ENCODE results near the gene RAB5A. TPM values are rescaled to one million over a fixed set of nuclear protein-coding genes. Genes with fewer than 3 reads are reported as not detected.
"Not testable (repeated sequence)": the region's sequence is repeated elsewhere in the genome, so short reads cannot be mapped to it uniquely, and the experiment has no call there.

The RAB5A gene
- polyA plus RNA-seq, 4 donors: 27.6 to 55.7 (median 41.4) TPM

GRCh38 chr3:19994796-19995195 is 47.9 kb downstream of the RAB5A start:
- Histone ChIP-seq H3K27ac (ENCODE audit: low read depth in 1 of 3, low read length in 2 of 3) (no peak overlapping the region), H3K4me3 (ENCODE audit: low read depth in 1 of 3, low read length in 3 of 3) (no peak overlapping the region), H3K9me3 (ENCODE audit: control insufficient read depth in 2 of 2, insufficient read depth in 1 of 2, low read depth in 1 of 2, low read length in 1 of 2) (no peaks in the 10 kb centered on the region), H3K4me1 (ENCODE audit: control insufficient read depth in 3 of 3, insufficient read depth in 2 of 3, low read depth in 1 of 3, low read length in 2 of 3) (no peaks in the 10 kb centered on the region), H3K36me3 (ENCODE audit: control insufficient read depth in 3 of 3, insufficient read depth in 2 of 3, low read depth in 1 of 3, low read length in 3 of 3) (no peaks in the 10 kb centered on the region), H3K27me3 (ENCODE audit: control insufficient read depth in 3 of 3, insufficient read depth in 3 of 3, low read length in 3 of 3) (no peaks in the 10 kb centered on the region)
- FAIRE-seq (no peak), DNase-seq (no peak)
- 87 to 97% (median 91%) methylated on average over 2 of the region's 2 CpGs for WGBS, 3 donors

- Histone ChIP-seq H3K4me3 (ENCODE audit: low read depth in 1 of 3, low read length in 3 of 3) (no peak overlapping the region), H3K4me1 (ENCODE audit: control insufficient read depth in 3 of 3, insufficient read depth in 2 of 3, low read depth in 1 of 3, low read length in 2 of 3) (no peaks in the 10 kb centered on the region), H3K27me3 (ENCODE audit: control insufficient read depth in 3 of 3, insufficient read depth in 3 of 3, low read length in 3 of 3) (no peaks in the 10 kb centered on the region), H3K27ac (ENCODE audit: low read depth in 1 of 3, low read length in 2 of 3) (no peak overlapping the region), H3K36me3 (ENCODE audit: control insufficient read depth in 3 of 3, insufficient read depth in 2 of 3, low read depth in 1 of 3, low read length in 3 of 3) (no peaks in the 10 kb centered on the region), H3K9me3 (ENCODE audit: control insufficient read depth in 2 of 2, insufficient read depth in 1 of 2, low read depth in 1 of 2, low read length in 1 of 2) (no peaks in the 10 kb centered on the region)
- WGBS, 3 donors: 81 to 91% (median 89%) methylated on average over 4 of the region's 4 CpGs
- DNase-seq (no peak), FAIRE-seq (no peak)
Observed at GRCh38 chr3:19997502-19997901, 50.6 kb downstream of the RAB5A start.

- Histone ChIP-seq H3K36me3 (ENCODE audit: control insufficient read depth in 3 of 3, insufficient read depth in 2 of 3, low read depth in 1 of 3, low read length in 3 of 3) (peaks cover 0 to 3% (median 0%) of the 10 kb centered on the region in 3 donors), H3K4me3 (ENCODE audit: low read depth in 1 of 3, low read length in 3 of 3) (no peak overlapping the region), H3K27me3 (ENCODE audit: control insufficient read depth in 3 of 3, insufficient read depth in 3 of 3, low read length in 3 of 3) (no peaks in the 10 kb centered on the region), H3K27ac (ENCODE audit: low read depth in 1 of 3, low read length in 2 of 3) (no peak overlapping the region), H3K4me1 (ENCODE audit: control insufficient read depth in 3 of 3, insufficient read depth in 2 of 3, low read depth in 1 of 3, low read length in 2 of 3) (no peaks in the 10 kb centered on the region), H3K9me3 (ENCODE audit: control insufficient read depth in 2 of 2, insufficient read depth in 1 of 2, low read depth in 1 of 2, low read length in 1 of 2) (no peaks in the 10 kb centered on the region)
- WGBS, 3 donors: 61 to 73% (median 68%) methylated on average over 3 of the region's 3 CpGs
- FAIRE-seq: no peak
- no peak for DNase-seq
Observed at GRCh38 chr3:20001932-20002331, 55.0 kb downstream of the RAB5A start.

GRCh38 chr3:20007960-20008359 is 61.1 kb downstream of the RAB5A start:
- Histone ChIP-seq H3K36me3 (ENCODE audit: control insufficient read depth in 3 of 3, insufficient read depth in 2 of 3, low read depth in 1 of 3, low read length in 3 of 3) (peaks cover 0 to 3% (median 0%) of the 10 kb centered on the region in 3 donors), H3K4me3 (ENCODE audit: low read depth in 1 of 3, low read length in 3 of 3) (no peak overlapping the region), H3K27me3 (ENCODE audit: control insufficient read depth in 3 of 3, insufficient read depth in 3 of 3, low read length in 3 of 3) (no peaks in the 10 kb centered on the region), H3K4me1 (ENCODE audit: control insufficient read depth in 3 of 3, insufficient read depth in 2 of 3, low read depth in 1 of 3, low read length in 2 of 3) (no peaks in the 10 kb centered on the region), H3K27ac (ENCODE audit: low read depth in 1 of 3, low read length in 2 of 3) (no peak overlapping the region), H3K9me3 (ENCODE audit: control insufficient read depth in 2 of 2, insufficient read depth in 1 of 2, low read depth in 1 of 2, low read length in 1 of 2) (no peaks in the 10 kb centered on the region)
- no peak for DNase-seq
- FAIRE-seq: no peak
- 95 to 97% (median 96%) methylated on average over 20 of the region's 20 CpGs for WGBS, 3 donors

GRCh38 chr3:20008646-20009045 is 61.7 kb downstream of the RAB5A start:
- H3K9me3 ChIP-seq (ENCODE audit: control insufficient read depth in 2 of 2, insufficient read depth in 1 of 2, low read depth in 1 of 2, low read length in 1 of 2): no peaks in the 10 kb centered on the region

GRCh38 chr3:20012164-20012563 is 65.3 kb downstream of the RAB5A start, which contains the start of gene PP2D1:
TSS of gene PP2D1 (minus strand) at chr3:20012264. CDS start at chr3:20012072, 192 bp downstream.
- WGBS, 3 donors: 91 to 97% (median 93%) methylated on average over 4 of the region's 4 CpGs
- no peak for DNase-seq
- no peaks in the 10 kb centered on the region for H3K36me3 ChIP-seq (ENCODE audit: control insufficient read depth in 3 of 3, insufficient read depth in 2 of 3, low read depth in 1 of 3, low read length in 3 of 3)
- no peak for FAIRE-seq
- H3K4me1 ChIP-seq (ENCODE audit: control insufficient read depth in 3 of 3, insufficient read depth in 2 of 3, low read depth in 1 of 3, low read length in 2 of 3): no peaks in the 10 kb centered on the region
- H3K4me3 ChIP-seq (ENCODE audit: low read depth in 1 of 3, low read length in 3 of 3): no peak within 1 kb of the TSS
- H3K27ac ChIP-seq (ENCODE audit: low read depth in 1 of 3, low read length in 2 of 3): no peak within 1 kb of the TSS
- no peaks in the 10 kb centered on the region for H3K9me3 ChIP-seq (ENCODE audit: control insufficient read depth in 2 of 2, insufficient read depth in 1 of 2, low read depth in 1 of 2, low read length in 1 of 2)
- H3K27me3 ChIP-seq (ENCODE audit: control insufficient read depth in 3 of 3, insufficient read depth in 3 of 3, low read length in 3 of 3): no peaks in the 10 kb centered on the region

More at GRCh38 chr3:20008646-20009045, 61.7 kb downstream of the RAB5A start:
- no peak overlapping the region for H3K4me3 ChIP-seq (ENCODE audit: low read depth in 1 of 3, low read length in 3 of 3)
- 60 to 80% (median 77%) methylated on average over 2 of the region's 2 CpGs for WGBS, 3 donors
- peaks cover 0 to 3% (median 0%) of the 10 kb centered on the region in 3 donors for H3K36me3 ChIP-seq (ENCODE audit: control insufficient read depth in 3 of 3, insufficient read depth in 2 of 3, low read depth in 1 of 3, low read length in 3 of 3)
- no peak overlapping the region for H3K27ac ChIP-seq (ENCODE audit: low read depth in 1 of 3, low read length in 2 of 3)
- no peaks in the 10 kb centered on the region for H3K27me3 ChIP-seq (ENCODE audit: control insufficient read depth in 3 of 3, insufficient read depth in 3 of 3, low read length in 3 of 3)
- H3K4me1 ChIP-seq (ENCODE audit: control insufficient read depth in 3 of 3, insufficient read depth in 2 of 3, low read depth in 1 of 3, low read length in 2 of 3): no peaks in the 10 kb centered on the region
- no peak for FAIRE-seq
- DNase-seq: no peak

- Histone ChIP-seq H3K4me3 (ENCODE audit: low read depth in 1 of 3, low read length in 3 of 3) (no peak overlapping the region), H3K4me1 (ENCODE audit: control insufficient read depth in 3 of 3, insufficient read depth in 2 of 3, low read depth in 1 of 3, low read length in 2 of 3) (no peaks in the 10 kb centered on the region), H3K27ac (ENCODE audit: low read depth in 1 of 3, low read length in 2 of 3) (no peak overlapping the region), H3K36me3 (ENCODE audit: control insufficient read depth in 3 of 3, insufficient read depth in 2 of 3, low read depth in 1 of 3, low read length in 3 of 3) (no peaks in the 10 kb centered on the region), H3K9me3 (ENCODE audit: control insufficient read depth in 2 of 2, insufficient read depth in 1 of 2, low read depth in 1 of 2, low read length in 1 of 2) (no peaks in the 10 kb centered on the region), H3K27me3 (ENCODE audit: control insufficient read depth in 3 of 3, insufficient read depth in 3 of 3, low read length in 3 of 3) (no peaks in the 10 kb centered on the region)
- 82 to 95% (median 95%) methylated on average over 1 of the region's 1 CpG for WGBS, 3 donors
- FAIRE-seq: no peak
- DNase-seq: no peak
Observed at GRCh38 chr3:20013396-20013795, 66.5 kb downstream of the RAB5A start.

GRCh38 chr3:20015525-20015924 is 68.6 kb downstream of the RAB5A start:
- H3K27me3 ChIP-seq (ENCODE audit: control insufficient read depth in 3 of 3, insufficient read depth in 3 of 3, low read length in 3 of 3): no peaks in the 10 kb centered on the region
- DNase-seq (no peak), FAIRE-seq (no peak)
- no peaks in the 10 kb centered on the region for H3K9me3 ChIP-seq (ENCODE audit: control insufficient read depth in 2 of 2, insufficient read depth in 1 of 2, low read depth in 1 of 2, low read length in 1 of 2)
- H3K36me3 ChIP-seq (ENCODE audit: control insufficient read depth in 3 of 3, insufficient read depth in 2 of 3, low read depth in 1 of 3, low read length in 3 of 3): no peaks in the 10 kb centered on the region
- no peak overlapping the region for H3K4me3 ChIP-seq (ENCODE audit: low read depth in 1 of 3, low read length in 3 of 3)
- WGBS, 3 donors: 94 to 100% (median 100%) methylated on average over 1 of the region's 1 CpG
- H3K27ac ChIP-seq (ENCODE audit: low read depth in 1 of 3, low read length in 2 of 3): no peak overlapping the region
- no peaks in the 10 kb centered on the region for H3K4me1 ChIP-seq (ENCODE audit: control insufficient read depth in 3 of 3, insufficient read depth in 2 of 3, low read depth in 1 of 3, low read length in 2 of 3)

GRCh38 chr3:20016076-20016475 is 69.2 kb downstream of the RAB5A start:
- not testable (repeated sequence) for H3K27me3 ChIP-seq (ENCODE audit: control insufficient read depth in 3 of 3, insufficient read depth in 3 of 3, low read length in 3 of 3); DNase-seq; H3K4me1 ChIP-seq (ENCODE audit: control insufficient read depth in 3 of 3, insufficient read depth in 2 of 3, low read depth in 1 of 3, low read length in 2 of 3); H3K36me3 ChIP-seq (ENCODE audit: control insufficient read depth in 3 of 3, insufficient read depth in 2 of 3, low read depth in 1 of 3, low read length in 3 of 3); FAIRE-seq; H3K4me3 ChIP-seq (ENCODE audit: low read depth in 1 of 3, low read length in 3 of 3); H3K27ac ChIP-seq (ENCODE audit: low read depth in 1 of 3, low read length in 2 of 3); H3K9me3 ChIP-seq (ENCODE audit: control insufficient read depth in 2 of 2, insufficient read depth in 1 of 2, low read depth in 1 of 2, low read length in 1 of 2)
- WGBS, 3 donors: 89 to 96% (median 93%) methylated on average over 3 of the region's 3 CpGs
